Mesenchymal stem cell (in vitro differentiated cells and primary cell): ENCODE results near the gene THOC6.

ENCODE experiments used
- DNase-seq: peaks from one replicate; pipeline ENCODE4 v3.0.0-alpha.2; 2013
- H2AFZ ChIP-seq: one replicate; pipeline ENCODE4 v1.6.1; 2013; ENCODE audit warnings: low read depth, mild to moderate bottlenecking, control low read depth, inconsistent platforms, low read length, moderate library complexity
- H2AK5ac ChIP-seq: 2 replicates; pipeline ENCODE4 v1.6.1; 2013; ENCODE audit warnings: low read length, moderate library complexity, mild to moderate bottlenecking, inconsistent platforms; ENCODE audit not compliant: severe bottlenecking
- H2BK120ac ChIP-seq: one replicate; pipeline ENCODE4 v1.6.1; 2013; ENCODE audit warnings: low read depth, mild to moderate bottlenecking, inconsistent platforms, low read length, moderate library complexity
- H2BK12ac ChIP-seq, 2 experiments: one replicate each; pipeline ENCODE4 v1.6.1; 2013; ENCODE audit warnings: inconsistent platforms in 2 of 2, low read length in 2 of 2, mild to moderate bottlenecking in 2 of 2, moderate library complexity in 2 of 2, control low read depth in 1 of 2
- H2BK15ac ChIP-seq: one replicate; pipeline ENCODE4 v1.6.1; 2013; ENCODE audit warnings: mild to moderate bottlenecking, low read depth, inconsistent platforms; ENCODE audit not compliant: poor library complexity, severe bottlenecking
- H2BK5ac ChIP-seq: 2 replicates; pipeline ENCODE4 v1.6.1; 2013; ENCODE audit warnings: low read depth, mild to moderate bottlenecking, low read length, control low read depth, inconsistent platforms; ENCODE audit not compliant: poor library complexity, severe bottlenecking
- H3K14ac ChIP-seq, 2 experiments: one replicate each; pipeline ENCODE4 v1.6.1; 2013; ENCODE audit warnings: inconsistent platforms in 2 of 2, low read length in 2 of 2, control low read depth in 1 of 2, mild to moderate bottlenecking in 1 of 2, moderate library complexity in 1 of 2
- H3K18ac ChIP-seq, 2 experiments: one replicate each; pipeline ENCODE4 v1.6.1; 2013; ENCODE audit warnings: inconsistent platforms in 2 of 2, low read length in 2 of 2, control low read depth in 1 of 2, low read depth in 1 of 2, mild to moderate bottlenecking in 1 of 2
- H3K23ac ChIP-seq, 2 experiments: one replicate each; pipeline ENCODE4 v1.6.1; 2013; ENCODE audit warnings: inconsistent platforms in 2 of 2, low read length in 2 of 2, mild to moderate bottlenecking in 2 of 2, moderate library complexity in 2 of 2, control low read depth in 1 of 2
- H3K27ac ChIP-seq: 2 replicates; pipeline ENCODE4 v1.5.1; 2013; ENCODE audit warnings: mild to moderate bottlenecking, moderate library complexity, low read length, control low read depth, inconsistent platforms; ENCODE audit not compliant: poor library complexity, severe bottlenecking
- H3K27me3 ChIP-seq, 2 experiments: 2 replicates each; pipeline versions ENCODE4 v1.6.1 to v1.7.0; 2013; ENCODE audit warnings: low read length in 2 of 2, mild to moderate bottlenecking in 2 of 2, moderate library complexity in 2 of 2, control low read depth in 1 of 2, inconsistent platforms in 1 of 2; ENCODE audit not compliant: control insufficient read depth in 1 of 2, insufficient read depth in 1 of 2
- H3K36me3 ChIP-seq, 2 experiments: 2 replicates each; pipeline versions ENCODE4 v1.6.1 to v1.7.0; 2013; ENCODE audit warnings: low read length in 2 of 2, control low read depth in 1 of 2, inconsistent platforms in 1 of 2, low read depth in 1 of 2, mild to moderate bottlenecking in 1 of 2; ENCODE audit not compliant: insufficient read depth in 2 of 2, control insufficient read depth in 1 of 2
- H3K4ac ChIP-seq, 2 experiments: one replicate each; pipeline ENCODE4 v1.6.1; 2013; ENCODE audit warnings: inconsistent platforms in 2 of 2, low read length in 2 of 2, mild to moderate bottlenecking in 2 of 2, moderate library complexity in 2 of 2, control low read depth in 1 of 2, low read depth in 1 of 2
- H3K4me1 ChIP-seq: 2 replicates; pipeline ENCODE4 v1.6.1; 2013; ENCODE audit warnings: low read depth, low read length, control low read depth; ENCODE audit not compliant: control insufficient read depth, insufficient read depth
- H3K4me2 ChIP-seq: 2 replicates; pipeline ENCODE4 v1.6.1; 2013; ENCODE audit warnings: low read length, mild to moderate bottlenecking, inconsistent platforms; ENCODE audit not compliant: poor library complexity, severe bottlenecking
- H3K4me3 ChIP-seq, 2 experiments: 2 replicates each; pipeline versions ENCODE4 v1.5.1 to v1.7.0; 2013; ENCODE audit warnings: low read length in 2 of 2, mild to moderate bottlenecking in 2 of 2, control low read depth in 1 of 2, low read depth in 1 of 2; ENCODE audit not compliant: insufficient read depth in 1 of 2
- H3K79me1 ChIP-seq: replicated peaks from 2 replicates; pipeline ENCODE4 v1.6.1; 2013; ENCODE audit warnings: mild to moderate bottlenecking, control low read depth, low read length, inconsistent platforms; ENCODE audit not compliant: poor library complexity, severe bottlenecking
- H3K9ac ChIP-seq: 2 replicates; pipeline ENCODE4 v1.7.0; 2013; ENCODE audit warnings: mild to moderate bottlenecking, low read length, moderate library complexity
- H3K9me3 ChIP-seq: 2 replicates; pipeline ENCODE4 v1.7.0; 2013; ENCODE audit warnings: mild to moderate bottlenecking, low read length; ENCODE audit not compliant: control insufficient read depth
- H4K8ac ChIP-seq: one replicate; pipeline ENCODE4 v1.6.1; 2013; ENCODE audit warnings: inconsistent platforms, mild to moderate bottlenecking, low read length, moderate library complexity
- H4K91ac ChIP-seq: one replicate; pipeline ENCODE4 v1.6.1; 2013; ENCODE audit warnings: mild to moderate bottlenecking, low read length, inconsistent platforms
- WGBS: methylation state at CpG from one replicate; pipeline ENCODE4 v1.1.7; 2013; ENCODE audit warnings: mixed read lengths; 5-methylcytosine and 5-hydroxymethylcytosine counted together

THOC6 gene

GRCh38 chr16:3015865-3016521 lies 7.8 kb upstream of the THOC6 start:
- no peak overlapping the region for H4K8ac ChIP-seq
- H3K23ac ChIP-seq = no peak overlapping the region
- no peak overlapping the region for H2AFZ ChIP-seq
- DNase-seq = no peak
- peaks cover 0 to under 1% of the 10 kb centered on the region in 2 experiments for H3K36me3 ChIP-seq
- H3K9me3 ChIP-seq = no peaks in the 10 kb centered on the region
- 89% methylated on average over 13 of the region's 13 CpGs for WGBS
- H3K18ac ChIP-seq = no peak overlapping the region
- H3K27ac ChIP-seq = no peak overlapping the region
- H3K27me3 ChIP-seq = peaks cover 39 to 59% of the 10 kb centered on the region in 2 experiments
- H3K4ac ChIP-seq = no peak overlapping the region
- H3K79me1 ChIP-seq = peaks cover 2% of the 10 kb centered on the region
- H2BK120ac ChIP-seq = no peak overlapping the region
- H3K4me3 ChIP-seq = no peak overlapping the region
- no peak overlapping the region for H4K91ac ChIP-seq
- no peak overlapping the region for H2BK5ac ChIP-seq
- H2BK12ac ChIP-seq = no peak overlapping the region
- no peak overlapping the region for H2AK5ac ChIP-seq
- peaks cover 31% of the 10 kb centered on the region for H3K4me1 ChIP-seq
- no peak overlapping the region for H3K4me2 ChIP-seq
- no peak overlapping the region for H3K9ac ChIP-seq
- no peak overlapping the region for H3K14ac ChIP-seq
- H2BK15ac ChIP-seq = no peak overlapping the region

- Histone ChIP-seq H3K23ac (no peak overlapping the region), H2AFZ (no peak overlapping the region), H2BK12ac (no peak overlapping the region), H2AK5ac (no peak overlapping the region), H4K8ac (no peak overlapping the region), H3K18ac (no peak overlapping the region), H3K27me3 (peaks cover 27 to 46% of the 10 kb centered on the region in 2 experiments), H3K79me1 (peaks cover 2% of the 10 kb centered on the region), H2BK5ac (no peak overlapping the region), H2BK15ac (no peak overlapping the region), H3K14ac (no peak overlapping the region), H3K4me3 (no peak overlapping the region), H2BK120ac (no peak overlapping the region), H3K36me3 (peaks cover 0 to 10% of the 10 kb centered on the region in 2 experiments), H3K4ac (no peak overlapping the region), H3K27ac (no peak overlapping the region), H4K91ac (no peak overlapping the region), H3K9ac (no peak overlapping the region), H3K4me1 (peaks cover 27% of the 10 kb centered on the region), H3K4me2 (no peak overlapping the region), H3K9me3 (no peaks in the 10 kb centered on the region)
- WGBS = 28% methylated on average over 17 of the region's 20 CpGs
- DNase-seq = no peak
Measured at GRCh38 chr16:3017344-3017743, 6.5 kb upstream of the THOC6 start.

- H2BK15ac ChIP-seq = no peak within 1 kb of the TSS
- no peak within 1 kb of the TSS for H3K18ac ChIP-seq
- H4K91ac ChIP-seq = no peak within 1 kb of the TSS
- H3K14ac ChIP-seq = peak within 1 kb of the TSS in 1 of 2 experiments; percentile 33
- H2AK5ac ChIP-seq = peak within 1 kb of the TSS; percentile 49
- H3K9me3 ChIP-seq = no peaks in the 10 kb centered on the region
- no peak within 1 kb of the TSS for H3K9ac ChIP-seq
- no peak for DNase-seq
- H3K4ac ChIP-seq = no peak within 1 kb of the TSS
- H2BK5ac ChIP-seq = no peak within 1 kb of the TSS
- H3K36me3 ChIP-seq = peaks cover 0 to 16% of the 10 kb centered on the region in 2 experiments
- H2BK120ac ChIP-seq = no peak within 1 kb of the TSS
- no peak within 1 kb of the TSS for H3K4me3 ChIP-seq
- no peak within 1 kb of the TSS for H3K27ac ChIP-seq
- H3K4me2 ChIP-seq = peak within 1 kb of the TSS; percentile 61
- no peak within 1 kb of the TSS for H3K23ac ChIP-seq
- WGBS = 4% methylated on average over 34 of the region's 52 CpGs
- peaks cover 2% of the 10 kb centered on the region for H3K79me1 ChIP-seq
- peak within 1 kb of the TSS in 1 of 2 experiments; percentile 32 for H2BK12ac ChIP-seq
- H4K8ac ChIP-seq = no peak within 1 kb of the TSS
- H3K4me1 ChIP-seq = peaks cover 26% of the 10 kb centered on the region
- H2AFZ ChIP-seq = no peak within 1 kb of the TSS
- peaks cover 21 to 40% of the 10 kb centered on the region in 2 experiments for H3K27me3 ChIP-seq
Measured at GRCh38 chr16:3017794-3018506, 5.9 kb upstream of the THOC6 start, which contains the start of gene CLDN6. Gene CLDN6, minus strand, starts transcription at chr16:3018183. Its CDS starts 2,162 bp downstream, at chr16:3016021.

GRCh38 chr16:3019594-3020246 lies 4.1 kb upstream of the THOC6 start:
- H3K9ac ChIP-seq = peak overlapping the region; percentile 65
- no peak overlapping the region for H4K8ac ChIP-seq
- H3K14ac ChIP-seq = no peak overlapping the region
- peaks cover 5 to 24% of the 10 kb centered on the region in 2 experiments for H3K27me3 ChIP-seq
- H3K4me3 ChIP-seq = peak overlapping the region; percentile 49 to 97
- H2BK120ac ChIP-seq = no peak overlapping the region
- no peak overlapping the region for H2AK5ac ChIP-seq
- no peaks in the 10 kb centered on the region for H3K9me3 ChIP-seq
- no peak overlapping the region for H2BK5ac ChIP-seq
- H4K91ac ChIP-seq = no peak overlapping the region
- H3K4me1 ChIP-seq = peaks cover 27% of the 10 kb centered on the region
- 44% methylated on average over 38 of the region's 40 CpGs for WGBS
- DNase-seq = no peak
- peak overlapping the region; percentile 88 for H3K4me2 ChIP-seq
- no peak overlapping the region for H3K23ac ChIP-seq
- H3K4ac ChIP-seq = no peak overlapping the region
- peaks cover 2% of the 10 kb centered on the region for H3K79me1 ChIP-seq
- H3K27ac ChIP-seq = peak overlapping the region; percentile 60
- H3K36me3 ChIP-seq = peaks cover 0 to 24% of the 10 kb centered on the region in 2 experiments
- H3K18ac ChIP-seq = peak overlapping the region in 1 of 2 experiments; percentile 54
- H2AFZ ChIP-seq = no peak overlapping the region
- H2BK12ac ChIP-seq = peak overlapping the region in 1 of 2 experiments; percentile 15
- H2BK15ac ChIP-seq = no peak overlapping the region
